ENCODE data around the gene CNTD1. TPM values are rescaled to one million over a fixed set of nuclear protein-coding genes. Genes with fewer than 3 reads are reported as not detected.

CNTD1 gene
- polyA plus RNA-seq, 1 experiment, result 0.45 TPM

Small RNAs within 50 kb of the gene (small RNA-seq; reads per million reads assigned to genes)
- gene HMGN2P15 (ENCODE audit: insufficient read length, low read depth, low replicate concordance), result not detected
- not detected for gene MIR6781 (ENCODE audit: insufficient read length, low read depth, low replicate concordance)

Other genes starting within 250 kb of the CNTD1 start
- gene HSD17B1, start 245.9 kb upstream of the CNTD1 start, polyA plus RNA-seq (2011; rRNA removed), result 0.49 and 0.54 TPM in 2 replicates
- gene COASY, start 236.7 kb upstream of the CNTD1 start, polyA plus RNA-seq (2011; rRNA removed), result 28.6 and 41.5 TPM in 2 replicates
- 40.9 and 50.1 TPM in 2 replicates for gene MLX, start 231.8 kb upstream of the CNTD1 start, polyA plus RNA-seq (2011; rRNA removed)
- gene PSMC3IP, start 221.1 kb upstream of the CNTD1 start, polyA plus RNA-seq (2011; rRNA removed), result 3.4 and 5.8 TPM in 2 replicates
- gene RETREG3, start 189.5 kb upstream of the CNTD1 start, polyA plus RNA-seq (2011; rRNA removed), result 28.4 and 54.4 TPM in 2 replicates
- gene TUBG1, start 189.2 kb upstream of the CNTD1 start, polyA plus RNA-seq (2011; rRNA removed), result 37.2 and 66.1 TPM in 2 replicates
- gene TUBG2, start 139.6 kb upstream of the CNTD1 start, polyA plus RNA-seq (2011; rRNA removed), result 11.4 and 15.1 TPM in 2 replicates
- gene PLEKHH3, start 121.9 kb upstream of the CNTD1 start, polyA plus RNA-seq (2011; rRNA removed), result 5.6 and 9.1 TPM in 2 replicates
- 0.91 and 2.3 TPM in 2 replicates for gene CCR10, start 117.0 kb upstream of the CNTD1 start, polyA plus RNA-seq (2011; rRNA removed)
- 51.8 and 90.6 TPM in 2 replicates for gene CNTNAP1, start 116.3 kb upstream of the CNTD1 start, polyA plus RNA-seq (2011; rRNA removed)
- gene EZH1, start 53.8 kb upstream of the CNTD1 start, polyA plus RNA-seq (2011; rRNA removed), result 30.4 and 32.0 TPM in 2 replicates
- 1.7 and 2.8 TPM in 2 replicates for gene RAMP2, start 37.6 kb upstream of the CNTD1 start, polyA plus RNA-seq (2011; rRNA removed)
- gene VPS25, start 25.4 kb upstream of the CNTD1 start, polyA plus RNA-seq (2011; rRNA removed), result 143 and 181 TPM in 2 replicates
- 2.1 and 2.9 TPM in 2 replicates for gene WNK4, start 18.3 kb upstream of the CNTD1 start, polyA plus RNA-seq (2011; rRNA removed)
- gene COA3, start 157 bp upstream of the CNTD1 start, polyA plus RNA-seq (2011; rRNA removed), result 82.8 and 91.9 TPM in 2 replicates
- 118 and 126 TPM in 2 replicates for gene BECN1, start 25.4 kb downstream of the CNTD1 start, polyA plus RNA-seq (2011; rRNA removed)
- 65.7 and 101 TPM in 2 replicates for gene PSME3, start 34.5 kb downstream of the CNTD1 start, polyA plus RNA-seq (2011; rRNA removed)
- gene AOC2, start 45.7 kb downstream of the CNTD1 start, polyA plus RNA-seq (2011; rRNA removed), result 0.37 and 0.43 TPM in 2 replicates
- 0.10 and 0.22 TPM in 2 replicates for gene AOC3, start 52.3 kb downstream of the CNTD1 start, polyA plus RNA-seq (2011; rRNA removed)
- gene G6PC1, start 101.9 kb downstream of the CNTD1 start, polyA plus RNA-seq (2011; rRNA removed), result not detected in 2 replicates
- 45.2 and 51.6 TPM in 2 replicates for gene AARSD1, start 165.6 kb downstream of the CNTD1 start, polyA plus RNA-seq (2011; rRNA removed)
- gene PTGES3L, start 181.2 kb downstream of the CNTD1 start, polyA plus RNA-seq (2011; rRNA removed), result 3.3 and 3.4 TPM in 2 replicates
- gene RUNDC1, start 181.7 kb downstream of the CNTD1 start, polyA plus RNA-seq (2011; rRNA removed), result 9.8 and 12.9 TPM in 2 replicates
- gene RPL27, start 199.6 kb downstream of the CNTD1 start, polyA plus RNA-seq (2011; rRNA removed), result 3,309 and 5,343 TPM in 2 replicates
- gene IFI35, start 207.9 kb downstream of the CNTD1 start, polyA plus RNA-seq (2011; rRNA removed), result 27.7 and 42.5 TPM in 2 replicates
- gene VAT1, start 223.5 kb downstream of the CNTD1 start, polyA plus RNA-seq (2011; rRNA removed), result 170 and 245 TPM in 2 replicates
- 0.89 and 1.3 TPM in 2 replicates for gene RND2, start 226.4 kb downstream of the CNTD1 start, polyA plus RNA-seq (2011; rRNA removed)